ENCODE data around the gene SLC24A1. TPM values are rescaled to one million over a fixed set of nuclear protein-coding genes. Genes with fewer than 3 reads are reported as not detected.
A peak's percentile ranks its signal among the peaks of the same experiment; 100 is the strongest.
"Not testable (repeated sequence)": the region's sequence is repeated elsewhere in the genome, so short reads cannot be mapped to it uniquely, and the experiment has no call there.

SLC24A1 gene
- total and polyA plus RNA-seq, 5 donors, result 2.3 to 3.1 (median 2.5) TPM

- Histone ChIP-seq H3K4me1 (ENCODE audit: control insufficient read depth, insufficient read depth, low read length) (no peaks in the 10 kb centered on the region), H3K4me3 (ENCODE audit: low read length) (no peak overlapping the region), H3K27me3 (ENCODE audit: control insufficient read depth, insufficient read depth) (no peaks in the 10 kb centered on the region), H3K27ac (ENCODE audit: low read length) (no peak overlapping the region), H3K9me3 (ENCODE audit: control insufficient read depth, low read length) (no peaks in the 10 kb centered on the region)
- DNase-seq (no peak), ATAC-seq (no peak)
- 97% methylated on average over 2 of the region's 2 CpGs for whole genome bisulfite sequencing
- intact Hi-C loops (cut with DNase I), result no loop called here
Observed at GRCh38 chr15:65598468-65598867, 23.3 kb upstream of the SLC24A1 start.

- intact Hi-C loops (cut with DNase I), result no loop called here
- H3K27ac ChIP-seq (ENCODE audit: low read length), result no peak overlapping the region
- DNase-seq (no peak), ATAC-seq (no peak)
- no peak overlapping the region for H3K4me3 ChIP-seq (ENCODE audit: low read length)
- no peaks in the 10 kb centered on the region for H3K27me3 ChIP-seq (ENCODE audit: control insufficient read depth, insufficient read depth)
- no peaks in the 10 kb centered on the region for H3K9me3 ChIP-seq (ENCODE audit: control insufficient read depth, low read length)
- no peaks in the 10 kb centered on the region for H3K4me1 ChIP-seq (ENCODE audit: control insufficient read depth, insufficient read depth, low read length)
- WGBS, result 96% methylated on average over 5 of the region's 5 CpGs
Observed at GRCh38 chr15:65599677-65600076, 22.1 kb upstream of the SLC24A1 start.

DNA sequence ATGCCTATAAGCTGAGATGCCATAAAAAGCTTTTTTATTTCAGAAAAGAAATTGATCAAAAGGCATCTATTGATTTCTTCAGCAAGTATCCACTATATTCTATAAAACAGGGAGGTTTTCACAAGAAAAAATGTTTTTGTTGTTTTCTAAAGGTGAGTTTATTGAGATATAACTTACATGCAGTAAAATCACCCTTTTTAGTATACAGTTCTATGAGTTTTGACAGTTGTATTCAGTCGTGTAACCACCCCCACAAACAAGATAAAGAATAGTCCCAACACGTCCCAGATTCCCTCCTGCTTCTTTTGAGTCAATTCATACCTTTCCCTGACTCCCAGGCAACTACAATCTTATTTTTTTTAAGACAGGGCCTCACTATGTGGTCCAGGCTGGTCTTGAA, 18.6 kb upstream of the SLC24A1 start:
- Histone ChIP-seq H3K27ac (ENCODE audit: low read length) (no peak overlapping the region), H3K27me3 (ENCODE audit: control insufficient read depth, insufficient read depth) (no peaks in the 10 kb centered on the region), H3K4me3 (ENCODE audit: low read length) (no peak overlapping the region), H3K4me1 (ENCODE audit: control insufficient read depth, insufficient read depth, low read length) (no peaks in the 10 kb centered on the region), H3K9me3 (ENCODE audit: control insufficient read depth, low read length) (no peaks in the 10 kb centered on the region)
- 71% methylated on average over 2 of the region's 2 CpGs for WGBS
- intact Hi-C loops (cut with DNase I), result no loop called here
- DNase-seq (no peak), ATAC-seq (no peak)

DNA sequence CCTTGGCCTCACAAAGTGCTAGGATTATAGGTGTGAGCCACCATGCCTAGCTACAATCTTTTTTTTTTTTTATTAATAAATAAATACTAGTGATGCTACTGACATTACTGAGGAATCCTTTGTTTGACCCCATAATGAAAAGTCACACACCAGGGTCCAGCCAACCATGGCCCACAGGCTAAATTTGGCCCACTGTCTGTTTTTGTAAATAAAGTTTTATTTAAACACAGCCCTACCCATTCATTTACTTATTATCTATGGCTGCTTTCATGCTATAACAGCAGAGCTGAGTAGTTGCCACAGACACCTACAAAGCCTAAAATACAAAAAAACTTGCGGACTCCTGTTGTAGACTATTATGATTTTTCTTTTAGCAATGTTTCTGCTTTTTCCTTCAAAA, 18.2 kb upstream of the SLC24A1 start:
- DNase-seq (no peak), ATAC-seq (no peak)
- Histone ChIP-seq H3K4me1 (ENCODE audit: control insufficient read depth, insufficient read depth, low read length) (no peaks in the 10 kb centered on the region), H3K4me3 (ENCODE audit: low read length) (no peak overlapping the region), H3K27me3 (ENCODE audit: control insufficient read depth, insufficient read depth) (no peaks in the 10 kb centered on the region), H3K9me3 (ENCODE audit: control insufficient read depth, low read length) (no peaks in the 10 kb centered on the region), H3K27ac (ENCODE audit: low read length) (no peak overlapping the region)
- 99% methylated on average over 1 of the region's 1 CpG for WGBS
- intact Hi-C loops (cut with DNase I), result no loop called here

DNA sequence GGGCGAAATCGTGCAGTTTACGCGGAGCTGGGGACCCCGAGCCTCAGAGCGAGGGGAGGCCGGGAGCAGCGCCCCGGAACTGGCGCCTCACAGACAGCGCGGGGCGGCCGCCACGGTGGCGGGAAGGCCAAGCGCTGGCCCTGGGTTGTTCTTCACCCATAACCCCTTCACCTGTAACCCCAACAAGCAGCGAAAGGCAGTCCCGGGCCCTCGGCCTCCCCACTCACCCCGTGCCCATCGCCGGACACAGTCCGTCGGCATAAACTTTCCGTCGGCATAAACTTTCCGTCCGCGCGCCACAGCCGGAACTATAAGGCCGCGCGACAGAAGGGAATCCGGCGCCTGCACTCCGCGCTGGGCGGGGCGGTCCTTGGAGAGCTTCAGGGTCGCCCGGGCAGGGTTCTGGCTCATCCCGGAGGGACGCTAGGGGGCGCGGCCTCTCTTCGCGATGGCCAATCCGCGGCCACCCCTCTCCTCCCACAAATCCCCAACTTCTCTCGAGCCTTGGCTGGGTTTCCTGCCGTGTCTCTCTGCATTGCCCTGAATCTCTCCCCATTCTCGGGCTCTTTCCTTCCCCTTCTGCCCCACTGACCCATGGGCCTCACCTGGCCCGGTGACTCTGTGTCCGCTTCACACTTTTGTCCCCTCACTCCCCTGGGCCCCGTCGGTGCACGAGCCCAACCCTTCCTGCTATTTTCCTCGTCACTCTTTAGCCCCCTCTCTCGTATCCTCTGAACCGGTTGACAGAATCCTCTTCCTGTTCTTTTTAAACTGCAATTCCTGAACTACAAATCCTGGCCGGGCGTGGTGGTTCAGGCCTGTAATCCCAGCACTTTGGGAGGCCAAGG, 10.6 kb upstream of the SLC24A1 start, which contains the start of gene INTS14:
INTS14 (minus strand) TSS at position 261 of the 848 bp plus-strand sequence. CDS start 3,751 bp downstream, outside the sequence.
- peaks cover 2% of the 10 kb centered on the region for H3K4me1 ChIP-seq (ENCODE audit: control insufficient read depth, insufficient read depth, low read length)
- no peaks in the 10 kb centered on the region for H3K9me3 ChIP-seq (ENCODE audit: control insufficient read depth, low read length)
- ATAC-seq (peak; percentile 99), DNase-seq (peak; percentile 99 to 100 (median 99))
- peak within 1 kb of the TSS; percentile 87 for H3K4me3 ChIP-seq (ENCODE audit: low read length)
- intact Hi-C loops (cut with DNase I), result loop anchor here in 1 of 4 donors (10.0 kb wide), 1 partner anchor 684 kb away; the partner anchor contains the start of gene DIS3L
- peak within 1 kb of the TSS; percentile 99 for H3K27ac ChIP-seq (ENCODE audit: low read length)
- H3K27me3 ChIP-seq (ENCODE audit: control insufficient read depth, insufficient read depth), result no peaks in the 10 kb centered on the region
- WGBS, result under 1% methylated on average over 64 of the region's 64 CpGs

GRCh38 chr15:65611888-65612615, 9.7 kb upstream of the SLC24A1 start:
- no peak for ATAC-seq
- peaks cover 2% of the 10 kb centered on the region for H3K4me1 ChIP-seq (ENCODE audit: control insufficient read depth, insufficient read depth, low read length)
- peak overlapping the region; percentile 87 for H3K4me3 ChIP-seq (ENCODE audit: low read length)
- no peaks in the 10 kb centered on the region for H3K9me3 ChIP-seq (ENCODE audit: control insufficient read depth, low read length)
- peak overlapping the region; percentile 99 for H3K27ac ChIP-seq (ENCODE audit: low read length)
- DNase-seq, result peak in 2 of 3 donors; percentile 12 to 32
- intact Hi-C loops (cut with DNase I), result loop anchor here in 1 of 4 donors (10.0 kb wide), 1 partner anchor 683 kb away; the partner anchor contains the start of gene DIS3L
- 68% methylated on average over 5 of the region's 5 CpGs for WGBS
- H3K27me3 ChIP-seq (ENCODE audit: control insufficient read depth, insufficient read depth), result no peaks in the 10 kb centered on the region

- intact Hi-C loops (cut with DNase I), result loop anchor here in 1 of 4 donors (10.0 kb wide), 1 partner anchor 682 kb away; the partner anchor contains the start of gene DIS3L
- Histone ChIP-seq H3K27ac (ENCODE audit: low read length) (no peak overlapping the region), H3K4me3 (ENCODE audit: low read length) (no peak overlapping the region), H3K27me3 (ENCODE audit: control insufficient read depth, insufficient read depth) (no peaks in the 10 kb centered on the region), H3K9me3 (ENCODE audit: control insufficient read depth, low read length) (no peaks in the 10 kb centered on the region), H3K4me1 (ENCODE audit: control insufficient read depth, insufficient read depth, low read length) (peaks cover 2% of the 10 kb centered on the region)
- DNase-seq (no peak), ATAC-seq (no peak)
- WGBS, result 77% methylated on average over 2 of the region's 2 CpGs
Observed at GRCh38 chr15:65612616-65612946, 9.2 kb upstream of the SLC24A1 start.

DNA sequence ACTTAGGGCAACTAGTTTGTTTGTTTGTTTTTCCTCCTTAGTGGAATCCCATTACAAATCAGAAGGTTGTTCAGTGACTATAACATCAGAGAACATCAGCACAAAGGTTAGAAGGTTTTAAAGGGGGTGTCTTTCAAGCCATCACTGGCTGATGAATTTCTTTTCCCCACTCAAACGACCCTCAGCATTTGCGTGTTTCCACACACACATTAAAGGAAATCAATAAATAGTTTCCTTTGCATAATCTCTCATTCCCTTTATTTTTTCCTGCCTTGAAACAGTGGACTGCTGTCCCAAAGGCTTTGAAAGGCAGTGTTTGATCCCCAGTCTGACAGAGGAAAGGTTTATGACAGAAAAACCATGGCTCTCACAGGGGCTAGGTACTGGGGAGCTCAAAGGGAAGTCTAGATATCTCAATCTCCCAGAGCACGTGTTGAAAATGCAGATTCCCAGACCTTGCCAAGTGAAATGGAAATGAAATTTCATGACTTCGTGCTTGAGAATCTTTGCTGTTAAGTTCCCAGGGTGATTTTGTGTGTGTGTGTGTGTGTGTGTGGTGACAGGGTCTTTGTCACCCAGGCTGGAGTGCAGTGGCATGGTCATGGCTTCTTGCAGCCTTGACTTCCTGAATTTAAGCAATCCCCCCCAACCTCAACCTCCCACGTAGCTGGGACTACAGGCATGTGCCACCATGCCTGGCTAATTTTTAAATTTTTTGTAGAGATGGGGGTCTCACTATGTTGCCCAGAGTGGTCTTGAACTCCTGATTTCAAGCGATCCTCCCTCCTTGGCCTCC, 8.6 kb upstream of the SLC24A1 start:
- 75% methylated on average over 6 of the region's 6 CpGs for WGBS
- ATAC-seq (no peak), DNase-seq (no peak)
- H3K4me3 ChIP-seq (ENCODE audit: low read length), result no peak overlapping the region
- peaks cover 2% of the 10 kb centered on the region for H3K4me1 ChIP-seq (ENCODE audit: control insufficient read depth, insufficient read depth, low read length)
- no peaks in the 10 kb centered on the region for H3K9me3 ChIP-seq (ENCODE audit: control insufficient read depth, low read length)
- no peaks in the 10 kb centered on the region for H3K27me3 ChIP-seq (ENCODE audit: control insufficient read depth, insufficient read depth)
- H3K27ac ChIP-seq (ENCODE audit: low read length), result no peak overlapping the region
- intact Hi-C loops (cut with DNase I), result loop anchor here in 1 of 4 donors (10.0 kb wide), 1 partner anchor 682 kb away; the partner anchor contains the start of gene DIS3L

DNA sequence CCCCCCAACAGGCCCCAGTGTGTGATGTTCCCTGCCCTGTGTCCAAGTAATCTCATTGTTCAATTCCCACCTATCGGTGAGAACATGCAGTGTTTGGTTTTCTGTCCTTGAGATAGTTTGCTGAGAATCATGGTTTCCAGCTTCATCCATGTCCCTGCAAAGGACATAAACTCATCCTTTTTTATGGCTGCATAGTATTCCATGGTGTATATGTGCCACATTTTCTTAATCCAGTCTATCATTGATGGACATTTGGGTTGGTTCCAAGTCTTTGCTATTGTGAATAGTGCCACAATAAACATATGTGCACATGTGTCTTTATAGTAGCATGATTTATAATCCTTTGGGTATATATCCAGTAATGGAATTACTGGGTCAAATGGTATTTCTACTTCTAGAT, 5.9 kb upstream of the SLC24A1 start:
- not testable (repeated sequence) for H3K27me3 ChIP-seq (ENCODE audit: control insufficient read depth, insufficient read depth); H3K4me3 ChIP-seq (ENCODE audit: low read length); H3K4me1 ChIP-seq (ENCODE audit: control insufficient read depth, insufficient read depth, low read length); DNase-seq; ATAC-seq; H3K9me3 ChIP-seq (ENCODE audit: control insufficient read depth, low read length); H3K27ac ChIP-seq (ENCODE audit: low read length)
- intact Hi-C loops (cut with DNase I), result loop anchor here in 1 of 4 donors (10.0 kb wide), 1 partner anchor 679 kb away; the partner anchor contains the start of gene DIS3L
- WGBS, result 98% methylated on average over 1 of the region's 1 CpG

GRCh38 chr15:65618560-65619109, 3.1 kb upstream of the SLC24A1 start:
- no peaks in the 10 kb centered on the region for H3K4me1 ChIP-seq (ENCODE audit: control insufficient read depth, insufficient read depth, low read length)
- DNase-seq, result no peak
- H3K27ac ChIP-seq (ENCODE audit: low read length), result no peak overlapping the region
- no peak for ATAC-seq
- H3K27me3 ChIP-seq (ENCODE audit: control insufficient read depth, insufficient read depth), result no peaks in the 10 kb centered on the region
- H3K4me3 ChIP-seq (ENCODE audit: low read length), result no peak overlapping the region
- no peaks in the 10 kb centered on the region for H3K9me3 ChIP-seq (ENCODE audit: control insufficient read depth, low read length)
- intact Hi-C loops (cut with DNase I), result loop anchor here in 1 of 4 donors (10.0 kb wide), 1 partner anchor 676 kb away; the partner anchor contains the start of gene DIS3L
- WGBS, result 67% methylated on average over 5 of the region's 5 CpGs
